WTC11 (cell line): ENCODE results near the gene CPPED1. TPM values are rescaled to one million over a fixed set of nuclear protein-coding genes. Genes with fewer than 3 reads are reported as not detected.

Source experiments
- ATAC-seq: fragments of 200-7000 bp; cut with Tn5 transposase; 2 replicates; pipeline ENCODE4 v1.10.0; 2021; ENCODE audit warnings: mild to moderate bottlenecking, moderate library complexity
- CTCF ChIA-PET: fragments of 300-600 bp; sonication (Branson Sonifier 250); formaldehyde crosslinking; loops from one replicate; lab custom pipeline; 2021; ENCODE audit warnings: antibody characterized with exemption; lab: Charles Lee
- POLR2A ChIA-PET: fragments of 350-600 bp; sonication (Branson Sonifier 250); formaldehyde crosslinking; loops from one replicate; lab custom pipeline; 2021; ENCODE audit warnings: antibody characterized with exemption; lab: Charles Lee
- DNase-seq: peaks from one replicate; pipeline ENCODE4 v3.0.0; 2021; ENCODE audit warnings: low spot score
- H3K27ac Mint-ChIP-seq: 2 replicates; pipeline ENCODE4 v1.8.0; 2021; ENCODE audit warnings: mixed read lengths
- H3K27me3 Mint-ChIP-seq: 2 replicates; pipeline ENCODE4 v1.8.0; 2021; ENCODE audit warnings: low read depth, mild to moderate bottlenecking, moderate library complexity, mixed read lengths
- H3K36me3 Mint-ChIP-seq: 2 replicates; pipeline ENCODE4 v1.8.0; 2021; ENCODE audit warnings: mixed read lengths
- H3K4me1 Mint-ChIP-seq: 2 replicates; pipeline ENCODE4 v1.8.0; 2022; ENCODE audit warnings: mixed read lengths
- H3K4me3 Mint-ChIP-seq: 2 replicates; pipeline ENCODE4 v1.8.0; 2021; ENCODE audit warnings: mild to moderate bottlenecking, moderate library complexity, mixed read lengths
- H3K9me3 Mint-ChIP-seq: 2 replicates; pipeline ENCODE4 v1.8.0; 2021; ENCODE audit warnings: mixed read lengths
- CREB1 ChIP-seq: sonication (generic); formaldehyde crosslinking; IDR thresholded peaks from 2 replicates; pipeline ENCODE4 v1.8.0; 2023; ENCODE audit warnings: mild to moderate bottlenecking, missing genetic modification reagents
- FOXJ3 ChIP-seq: sonication (generic); formaldehyde crosslinking; IDR thresholded peaks from 2 replicates; pipeline ENCODE4 v1.9.0; 2021; ENCODE audit warnings: missing genetic modification reagents, mild to moderate bottlenecking, borderline replicate concordance
- GABPB1 ChIP-seq: sonication (generic); formaldehyde crosslinking; IDR thresholded peaks from 2 replicates; pipeline ENCODE4 v1.8.1; 2023; ENCODE audit warnings: mild to moderate bottlenecking, missing genetic modification reagents
- GRHL2 ChIP-seq: fragments of 250-450 bp; sonication (Bioruptor Pico); IDR thresholded peaks from 2 replicates; pipeline ENCODE4 v1.8.0; 2022; ENCODE audit warnings: mild to moderate bottlenecking, moderate library complexity; ENCODE audit not compliant: insufficient replicate concordance, severe bottlenecking
- MYBL2 ChIP-seq: sonication (generic); formaldehyde crosslinking; IDR thresholded peaks from 2 replicates; pipeline ENCODE4 v1.8.1; 2023; ENCODE audit warnings: mild to moderate bottlenecking, moderate library complexity, missing genetic modification reagents
- NFE2L1 ChIP-seq: sonication (generic); formaldehyde crosslinking; IDR thresholded peaks from 2 replicates; pipeline ENCODE4 v1.8.1; 2023; ENCODE audit warnings: missing genetic modification reagents
- NR2C2 ChIP-seq: sonication (generic); formaldehyde crosslinking; IDR thresholded peaks from 2 replicates; pipeline ENCODE4 v1.8.0; 2022; ENCODE audit warnings: mild to moderate bottlenecking, missing genetic modification reagents
- NR3C1 ChIP-seq: sonication (generic); formaldehyde crosslinking; conservative IDR thresholded peaks from 2 replicates; pipeline ENCODE4 v1.8.1; 2023; ENCODE audit warnings: low read depth, mild to moderate bottlenecking, missing genetic modification reagents
- OVOL2 ChIP-seq: fragments of 250-450 bp; sonication (Bioruptor Pico); IDR thresholded peaks from 2 replicates; pipeline ENCODE4 v1.9.0; 2021; ENCODE audit warnings: mild to moderate bottlenecking, borderline replicate concordance
- RORB ChIP-seq: fragments of 250-450 bp; sonication (Bioruptor Pico); IDR thresholded peaks from 2 replicates; pipeline ENCODE4 v1.9.0; 2021; ENCODE audit warnings: mild to moderate bottlenecking
- TEAD1 ChIP-seq: sonication (generic); formaldehyde crosslinking; IDR thresholded peaks from 2 replicates; pipeline ENCODE4 v1.8.0; 2022; ENCODE audit warnings: mild to moderate bottlenecking, missing genetic modification reagents
- TP53 ChIP-seq: sonication (generic); formaldehyde crosslinking; IDR thresholded peaks from 2 replicates; pipeline ENCODE4 v1.8.1; 2023; ENCODE audit warnings: mild to moderate bottlenecking, missing genetic modification reagents
- ZNF138 ChIP-seq: sonication (generic); formaldehyde crosslinking; conservative IDR thresholded peaks from 2 replicates; pipeline ENCODE4 v1.8.1; 2022; ENCODE audit warnings: mild to moderate bottlenecking, moderate library complexity, missing genetic modification reagents
- ZNF219 ChIP-seq: sonication (generic); formaldehyde crosslinking; IDR thresholded peaks from 2 replicates; pipeline ENCODE4 v1.8.0; 2023; ENCODE audit warnings: missing genetic modification reagents, mild to moderate bottlenecking, borderline replicate concordance
- ZNF317 ChIP-seq: sonication (generic); formaldehyde crosslinking; IDR thresholded peaks from 2 replicates; pipeline ENCODE4 v1.8.1; 2023; ENCODE audit warnings: low read depth, mild to moderate bottlenecking, moderate library complexity, missing genetic modification reagents, borderline replicate concordance
- ZNF416 ChIP-seq: fragments of 250-450 bp; sonication (Bioruptor Pico); IDR thresholded peaks from 2 replicates; pipeline ENCODE4 v1.9.0; 2021; ENCODE audit warnings: mild to moderate bottlenecking, inconsistent platforms
- total RNA-seq: library from RNA; stranded (reverse); gene quantifications from 3 replicates; pipeline ENCODE4 v1.2.3, GENCODE V29; 2021
- TF ChIP-seq, protein P1 (sequence below): sonication (generic); formaldehyde crosslinking; IDR thresholded peaks from 2 replicates; pipeline ENCODE4 v1.8.0; 2023; ENCODE audit warnings: missing genetic modification reagents, mild to moderate bottlenecking, borderline replicate concordance
- TF ChIP-seq, protein P2 (sequence below): fragments of 200-600 bp; IDR thresholded peaks from 2 replicates; pipeline ENCODE4 v1.8.0; 2022; ENCODE audit warnings: antibody characterized with exemption
- TF ChIP-seq, protein P3 (sequence below): fragments of 250-450 bp; sonication (Bioruptor Pico); IDR thresholded peaks from 2 replicates; pipeline ENCODE4 v1.9.0; 2021; ENCODE audit warnings: mild to moderate bottlenecking, borderline replicate concordance
- TF ChIP-seq, protein P4 (sequence below): sonication (generic); formaldehyde crosslinking; IDR thresholded peaks from 2 replicates; pipeline ENCODE4 v1.8.1; 2023; ENCODE audit warnings: mild to moderate bottlenecking, missing genetic modification reagents
- TF ChIP-seq, protein P5 (sequence below): sonication (generic); formaldehyde crosslinking; conservative IDR thresholded peaks from 2 replicates; pipeline ENCODE4 v1.8.1; 2023; ENCODE audit warnings: mild to moderate bottlenecking, low read depth, missing genetic modification reagents, moderate library complexity

Gene CPPED1
- total RNA-seq, 1 experiment from 2014 or later: 8.8 TPM

DNA sequence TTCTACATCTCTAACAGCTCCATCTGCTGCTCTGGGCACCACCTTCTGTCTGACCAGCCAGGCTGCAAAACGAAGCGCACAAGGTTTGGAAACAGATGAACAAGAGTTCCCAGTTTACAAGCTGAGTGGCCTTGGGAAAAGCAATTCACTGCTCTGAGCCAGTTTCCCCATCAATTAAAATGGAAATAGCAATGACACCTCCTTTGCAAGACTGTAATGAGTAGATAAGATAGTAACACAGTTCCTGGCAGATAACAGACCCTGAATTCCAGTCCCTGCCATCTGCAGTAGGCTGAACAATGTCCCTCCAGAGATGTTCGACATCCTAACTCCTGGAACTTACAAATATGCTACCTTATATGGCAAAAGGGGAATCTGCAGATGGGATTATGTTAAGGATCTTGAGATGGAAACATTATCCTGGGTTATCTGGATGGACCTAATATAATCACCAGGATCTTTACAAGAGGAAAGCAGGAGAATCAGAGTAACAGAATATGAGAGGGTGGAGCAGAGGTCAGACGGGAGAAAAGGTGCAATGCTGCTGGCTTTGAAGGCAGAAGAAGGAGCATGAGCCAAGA, 27.9 kb downstream of the CPPED1 start:
- ATAC-seq (no peak), DNase-seq (no peak)
- no peak for TF ChIP-seq FOXJ3 (CRISPR knock-in tag)
- no peak for TF ChIP-seq MYBL2
- TF ChIP-seq GABPB1 (CRISPR knock-in tag): no peak
- no peak for TF ChIP-seq ZNF317
- TF ChIP-seq, protein P1, sequence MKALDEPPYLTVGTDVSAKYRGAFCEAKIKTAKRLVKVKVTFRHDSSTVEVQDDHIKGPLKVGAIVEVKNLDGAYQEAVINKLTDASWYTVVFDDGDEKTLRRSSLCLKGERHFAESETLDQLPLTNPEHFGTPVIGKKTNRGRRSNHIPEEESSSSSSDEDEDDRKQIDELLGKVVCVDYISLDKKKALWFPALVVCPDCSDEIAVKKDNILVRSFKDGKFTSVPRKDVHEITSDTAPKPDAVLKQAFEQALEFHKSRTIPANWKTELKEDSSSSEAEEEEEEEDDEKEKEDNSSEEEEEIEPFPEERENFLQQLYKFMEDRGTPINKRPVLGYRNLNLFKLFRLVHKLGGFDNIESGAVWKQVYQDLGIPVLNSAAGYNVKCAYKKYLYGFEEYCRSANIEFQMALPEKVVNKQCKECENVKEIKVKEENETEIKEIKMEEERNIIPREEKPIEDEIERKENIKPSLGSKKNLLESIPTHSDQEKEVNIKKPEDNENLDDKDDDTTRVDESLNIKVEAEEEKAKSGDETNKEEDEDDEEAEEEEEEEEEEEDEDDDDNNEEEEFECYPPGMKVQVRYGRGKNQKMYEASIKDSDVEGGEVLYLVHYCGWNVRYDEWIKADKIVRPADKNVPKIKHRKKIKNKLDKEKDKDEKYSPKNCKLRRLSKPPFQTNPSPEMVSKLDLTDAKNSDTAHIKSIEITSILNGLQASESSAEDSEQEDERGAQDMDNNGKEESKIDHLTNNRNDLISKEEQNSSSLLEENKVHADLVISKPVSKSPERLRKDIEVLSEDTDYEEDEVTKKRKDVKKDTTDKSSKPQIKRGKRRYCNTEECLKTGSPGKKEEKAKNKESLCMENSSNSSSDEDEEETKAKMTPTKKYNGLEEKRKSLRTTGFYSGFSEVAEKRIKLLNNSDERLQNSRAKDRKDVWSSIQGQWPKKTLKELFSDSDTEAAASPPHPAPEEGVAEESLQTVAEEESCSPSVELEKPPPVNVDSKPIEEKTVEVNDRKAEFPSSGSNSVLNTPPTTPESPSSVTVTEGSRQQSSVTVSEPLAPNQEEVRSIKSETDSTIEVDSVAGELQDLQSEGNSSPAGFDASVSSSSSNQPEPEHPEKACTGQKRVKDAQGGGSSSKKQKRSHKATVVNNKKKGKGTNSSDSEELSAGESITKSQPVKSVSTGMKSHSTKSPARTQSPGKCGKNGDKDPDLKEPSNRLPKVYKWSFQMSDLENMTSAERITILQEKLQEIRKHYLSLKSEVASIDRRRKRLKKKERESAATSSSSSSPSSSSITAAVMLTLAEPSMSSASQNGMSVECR (CRISPR knock-in tag): no peak
- TF ChIP-seq NFE2L1 (CRISPR knock-in tag): no peak
- no peak for TF ChIP-seq TEAD1 (CRISPR knock-in tag)
- Mint-ChIP-seq H3K9me3 (peaks cover 7% of the 10 kb centered on the region; the same call in 1 of the 2 replicates), H3K27me3 (no peaks in the 10 kb centered on the region), H3K36me3 (peaks cover 15% of the 10 kb centered on the region), H3K4me1 (no peaks in the 10 kb centered on the region), H3K27ac (no peak overlapping the region), H3K4me3 (no peak overlapping the region)
- ChIA-PET CTCF (no interaction called here), POLR2A (no interaction called here)

DNA sequence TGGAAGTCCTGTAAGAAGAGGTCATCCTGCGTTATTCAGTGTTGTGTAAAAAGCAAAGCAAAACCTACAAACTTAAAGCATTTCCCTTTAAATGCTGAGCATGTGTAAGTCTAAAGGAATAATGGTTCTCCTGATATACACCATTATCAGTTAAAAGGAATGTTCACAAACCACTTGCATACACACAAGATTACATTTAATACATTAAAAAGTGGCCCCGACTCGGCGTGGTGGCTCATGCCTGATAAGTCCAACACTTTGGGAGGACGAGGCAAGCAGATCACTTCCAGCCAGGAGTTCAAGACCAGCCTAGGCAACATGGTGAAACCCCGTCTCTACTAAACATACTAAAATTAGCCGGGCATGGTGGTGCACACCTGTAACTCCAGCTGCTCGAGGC, 30.5 kb downstream of the CPPED1 start:
- Mint-ChIP-seq H3K27me3 (no peaks in the 10 kb centered on the region), H3K36me3 (peaks cover 9% of the 10 kb centered on the region), H3K27ac (no peak overlapping the region), H3K4me1 (no peaks in the 10 kb centered on the region), H3K4me3 (no peak overlapping the region), H3K9me3 (peaks cover 7% of the 10 kb centered on the region; the same call in 1 of the 2 replicates)
- ChIA-PET CTCF (no interaction called here), POLR2A (no interaction called here)
- DNase-seq (no peak), ATAC-seq (no peak)
- TF ChIP-seq NR3C1 (CRISPR knock-in tag) (no peak), ZNF138 (CRISPR knock-in tag) (no peak), GABPB1 (CRISPR knock-in tag) (no peak), NR2C2 (CRISPR knock-in tag) (no peak), GRHL2 (CRISPR knock-in tag) (no peak), CREB1 (CRISPR knock-in tag) (no peak), ZNF416 (CRISPR knock-in tag) (no peak), TEAD1 (CRISPR knock-in tag) (no peak), OVOL2 (CRISPR knock-in tag) (no peak), RORB (CRISPR knock-in tag) (no peak), TP53 (CRISPR knock-in tag) (no peak), ZNF219 (CRISPR knock-in tag) (no peak)
- TF ChIP-seq, protein P2, sequence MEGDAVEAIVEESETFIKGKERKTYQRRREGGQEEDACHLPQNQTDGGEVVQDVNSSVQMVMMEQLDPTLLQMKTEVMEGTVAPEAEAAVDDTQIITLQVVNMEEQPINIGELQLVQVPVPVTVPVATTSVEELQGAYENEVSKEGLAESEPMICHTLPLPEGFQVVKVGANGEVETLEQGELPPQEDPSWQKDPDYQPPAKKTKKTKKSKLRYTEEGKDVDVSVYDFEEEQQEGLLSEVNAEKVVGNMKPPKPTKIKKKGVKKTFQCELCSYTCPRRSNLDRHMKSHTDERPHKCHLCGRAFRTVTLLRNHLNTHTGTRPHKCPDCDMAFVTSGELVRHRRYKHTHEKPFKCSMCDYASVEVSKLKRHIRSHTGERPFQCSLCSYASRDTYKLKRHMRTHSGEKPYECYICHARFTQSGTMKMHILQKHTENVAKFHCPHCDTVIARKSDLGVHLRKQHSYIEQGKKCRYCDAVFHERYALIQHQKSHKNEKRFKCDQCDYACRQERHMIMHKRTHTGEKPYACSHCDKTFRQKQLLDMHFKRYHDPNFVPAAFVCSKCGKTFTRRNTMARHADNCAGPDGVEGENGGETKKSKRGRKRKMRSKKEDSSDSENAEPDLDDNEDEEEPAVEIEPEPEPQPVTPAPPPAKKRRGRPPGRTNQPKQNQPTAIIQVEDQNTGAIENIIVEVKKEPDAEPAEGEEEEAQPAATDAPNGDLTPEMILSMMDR: no peak
- TF ChIP-seq, protein P3, sequence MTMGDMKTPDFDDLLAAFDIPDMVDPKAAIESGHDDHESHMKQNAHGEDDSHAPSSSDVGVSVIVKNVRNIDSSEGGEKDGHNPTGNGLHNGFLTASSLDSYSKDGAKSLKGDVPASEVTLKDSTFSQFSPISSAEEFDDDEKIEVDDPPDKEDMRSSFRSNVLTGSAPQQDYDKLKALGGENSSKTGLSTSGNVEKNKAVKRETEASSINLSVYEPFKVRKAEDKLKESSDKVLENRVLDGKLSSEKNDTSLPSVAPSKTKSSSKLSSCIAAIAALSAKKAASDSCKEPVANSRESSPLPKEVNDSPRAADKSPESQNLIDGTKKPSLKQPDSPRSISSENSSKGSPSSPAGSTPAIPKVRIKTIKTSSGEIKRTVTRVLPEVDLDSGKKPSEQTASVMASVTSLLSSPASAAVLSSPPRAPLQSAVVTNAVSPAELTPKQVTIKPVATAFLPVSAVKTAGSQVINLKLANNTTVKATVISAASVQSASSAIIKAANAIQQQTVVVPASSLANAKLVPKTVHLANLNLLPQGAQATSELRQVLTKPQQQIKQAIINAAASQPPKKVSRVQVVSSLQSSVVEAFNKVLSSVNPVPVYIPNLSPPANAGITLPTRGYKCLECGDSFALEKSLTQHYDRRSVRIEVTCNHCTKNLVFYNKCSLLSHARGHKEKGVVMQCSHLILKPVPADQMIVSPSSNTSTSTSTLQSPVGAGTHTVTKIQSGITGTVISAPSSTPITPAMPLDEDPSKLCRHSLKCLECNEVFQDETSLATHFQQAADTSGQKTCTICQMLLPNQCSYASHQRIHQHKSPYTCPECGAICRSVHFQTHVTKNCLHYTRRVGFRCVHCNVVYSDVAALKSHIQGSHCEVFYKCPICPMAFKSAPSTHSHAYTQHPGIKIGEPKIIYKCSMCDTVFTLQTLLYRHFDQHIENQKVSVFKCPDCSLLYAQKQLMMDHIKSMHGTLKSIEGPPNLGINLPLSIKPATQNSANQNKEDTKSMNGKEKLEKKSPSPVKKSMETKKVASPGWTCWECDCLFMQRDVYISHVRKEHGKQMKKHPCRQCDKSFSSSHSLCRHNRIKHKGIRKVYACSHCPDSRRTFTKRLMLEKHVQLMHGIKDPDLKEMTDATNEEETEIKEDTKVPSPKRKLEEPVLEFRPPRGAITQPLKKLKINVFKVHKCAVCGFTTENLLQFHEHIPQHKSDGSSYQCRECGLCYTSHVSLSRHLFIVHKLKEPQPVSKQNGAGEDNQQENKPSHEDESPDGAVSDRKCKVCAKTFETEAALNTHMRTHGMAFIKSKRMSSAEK (CRISPR knock-in tag): no peak
- TF ChIP-seq, protein P4, sequence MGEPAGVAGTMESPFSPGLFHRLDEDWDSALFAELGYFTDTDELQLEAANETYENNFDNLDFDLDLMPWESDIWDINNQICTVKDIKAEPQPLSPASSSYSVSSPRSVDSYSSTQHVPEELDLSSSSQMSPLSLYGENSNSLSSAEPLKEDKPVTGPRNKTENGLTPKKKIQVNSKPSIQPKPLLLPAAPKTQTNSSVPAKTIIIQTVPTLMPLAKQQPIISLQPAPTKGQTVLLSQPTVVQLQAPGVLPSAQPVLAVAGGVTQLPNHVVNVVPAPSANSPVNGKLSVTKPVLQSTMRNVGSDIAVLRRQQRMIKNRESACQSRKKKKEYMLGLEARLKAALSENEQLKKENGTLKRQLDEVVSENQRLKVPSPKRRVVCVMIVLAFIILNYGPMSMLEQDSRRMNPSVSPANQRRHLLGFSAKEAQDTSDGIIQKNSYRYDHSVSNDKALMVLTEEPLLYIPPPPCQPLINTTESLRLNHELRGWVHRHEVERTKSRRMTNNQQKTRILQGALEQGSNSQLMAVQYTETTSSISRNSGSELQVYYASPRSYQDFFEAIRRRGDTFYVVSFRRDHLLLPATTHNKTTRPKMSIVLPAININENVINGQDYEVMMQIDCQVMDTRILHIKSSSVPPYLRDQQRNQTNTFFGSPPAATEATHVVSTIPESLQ: no peak
- TF ChIP-seq, protein P5, sequence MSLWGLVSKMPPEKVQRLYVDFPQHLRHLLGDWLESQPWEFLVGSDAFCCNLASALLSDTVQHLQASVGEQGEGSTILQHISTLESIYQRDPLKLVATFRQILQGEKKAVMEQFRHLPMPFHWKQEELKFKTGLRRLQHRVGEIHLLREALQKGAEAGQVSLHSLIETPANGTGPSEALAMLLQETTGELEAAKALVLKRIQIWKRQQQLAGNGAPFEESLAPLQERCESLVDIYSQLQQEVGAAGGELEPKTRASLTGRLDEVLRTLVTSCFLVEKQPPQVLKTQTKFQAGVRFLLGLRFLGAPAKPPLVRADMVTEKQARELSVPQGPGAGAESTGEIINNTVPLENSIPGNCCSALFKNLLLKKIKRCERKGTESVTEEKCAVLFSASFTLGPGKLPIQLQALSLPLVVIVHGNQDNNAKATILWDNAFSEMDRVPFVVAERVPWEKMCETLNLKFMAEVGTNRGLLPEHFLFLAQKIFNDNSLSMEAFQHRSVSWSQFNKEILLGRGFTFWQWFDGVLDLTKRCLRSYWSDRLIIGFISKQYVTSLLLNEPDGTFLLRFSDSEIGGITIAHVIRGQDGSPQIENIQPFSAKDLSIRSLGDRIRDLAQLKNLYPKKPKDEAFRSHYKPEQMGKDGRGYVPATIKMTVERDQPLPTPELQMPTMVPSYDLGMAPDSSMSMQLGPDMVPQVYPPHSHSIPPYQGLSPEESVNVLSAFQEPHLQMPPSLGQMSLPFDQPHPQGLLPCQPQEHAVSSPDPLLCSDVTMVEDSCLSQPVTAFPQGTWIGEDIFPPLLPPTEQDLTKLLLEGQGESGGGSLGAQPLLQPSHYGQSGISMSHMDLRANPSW (CRISPR knock-in tag): no peak
